Activated naive CD4-positive, alpha-beta T cell treated with Interleukin-2 at 50 U/mL for 16 hours (primary cell): ENCODE results near the gene RTRAF.

Source experiments
- DNase-seq: peaks from one replicate; pipeline ENCODE4 v3.0.0-alpha.2; 2020

RTRAF gene

DNA sequence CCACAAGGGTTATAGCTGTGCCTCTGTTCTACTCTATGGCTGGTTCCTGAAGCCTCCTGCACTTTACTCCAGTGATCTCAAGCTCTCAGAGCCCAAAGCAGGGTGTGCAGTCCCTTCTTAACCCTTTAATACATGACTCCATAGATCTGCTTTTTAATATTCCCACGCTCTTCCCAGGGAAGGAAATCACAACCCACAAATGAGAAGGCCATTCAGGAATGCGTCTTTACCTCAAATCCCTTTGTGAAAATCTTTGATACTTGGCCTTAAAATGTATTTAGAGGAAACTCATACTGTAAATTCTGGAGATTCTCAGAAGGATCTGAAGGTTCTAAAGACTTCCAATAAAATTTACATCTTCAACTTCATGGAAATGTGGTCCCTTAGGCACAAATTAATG is 62.5 kb downstream of the RTRAF start:
- DNase-seq: no peak

DNA sequence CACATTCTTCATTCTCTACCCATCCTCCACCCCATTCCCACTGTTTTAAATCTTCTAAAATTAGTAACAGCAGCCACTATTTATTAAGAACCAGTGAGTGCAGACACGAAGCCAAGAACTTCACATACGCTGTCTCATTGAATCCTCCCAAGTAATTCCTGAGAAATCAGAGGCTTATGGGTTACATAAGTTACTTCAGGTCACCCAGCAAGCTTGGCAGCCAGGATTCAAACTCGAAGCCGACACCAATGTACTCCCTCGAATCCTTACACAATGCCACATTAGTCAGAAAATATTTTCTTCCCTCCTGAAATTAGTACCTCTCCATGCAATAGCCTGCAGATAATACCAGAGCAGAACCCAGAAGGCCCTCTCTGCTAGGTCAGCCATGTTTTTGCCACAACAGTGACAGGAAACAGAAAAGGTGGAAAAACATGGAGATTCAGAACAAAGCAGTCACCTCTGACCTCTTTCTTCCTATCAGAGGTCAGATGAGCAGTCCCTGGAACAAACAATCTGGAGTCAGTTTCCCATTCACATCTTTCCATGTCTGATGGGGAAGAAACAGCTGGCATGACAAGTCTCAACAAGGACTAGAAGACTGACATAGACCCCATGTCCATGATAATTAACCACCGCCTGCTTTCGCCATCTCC is 63.1 kb downstream of the RTRAF start:
- no peak for DNase-seq

DNA sequence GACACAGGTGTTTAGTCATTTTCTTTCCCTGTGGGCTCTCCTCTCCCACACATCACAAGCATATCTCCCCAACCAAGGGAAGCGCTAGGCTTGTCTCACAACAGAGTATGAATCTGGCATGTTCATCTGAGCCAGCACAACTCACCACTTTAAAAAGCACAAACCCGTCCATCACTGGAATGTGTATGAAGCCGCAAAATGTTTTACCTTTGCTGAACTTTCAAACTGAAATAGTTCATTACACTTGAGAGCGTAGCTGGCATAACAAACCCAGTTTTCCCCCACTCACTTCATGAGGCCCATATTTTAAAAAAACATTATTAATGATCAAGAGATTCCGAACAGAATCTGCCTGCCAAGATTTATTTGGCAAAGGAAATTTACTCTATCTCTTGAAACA is 63.7 kb downstream of the RTRAF start:
- DNase-seq: no peak

DNA sequence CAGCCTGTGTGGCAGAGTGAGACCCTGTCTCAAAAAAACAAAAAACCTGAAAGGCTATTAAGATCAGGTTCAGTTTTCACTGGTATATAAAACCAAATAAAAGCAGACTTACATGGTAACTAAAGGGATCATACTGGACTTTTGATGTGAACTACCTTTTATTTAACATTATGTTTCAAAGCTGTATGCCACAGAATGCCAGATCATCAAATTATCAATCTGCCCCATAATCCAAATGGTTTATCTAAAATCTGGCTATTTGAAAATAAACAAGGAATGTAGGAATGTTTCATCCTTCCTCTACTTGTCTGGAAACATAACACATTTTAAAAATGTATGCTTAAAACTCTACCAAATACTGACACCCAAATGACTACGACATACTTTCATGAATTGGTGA is 65.3 kb downstream of the RTRAF start:
- DNase-seq: no peak

DNA sequence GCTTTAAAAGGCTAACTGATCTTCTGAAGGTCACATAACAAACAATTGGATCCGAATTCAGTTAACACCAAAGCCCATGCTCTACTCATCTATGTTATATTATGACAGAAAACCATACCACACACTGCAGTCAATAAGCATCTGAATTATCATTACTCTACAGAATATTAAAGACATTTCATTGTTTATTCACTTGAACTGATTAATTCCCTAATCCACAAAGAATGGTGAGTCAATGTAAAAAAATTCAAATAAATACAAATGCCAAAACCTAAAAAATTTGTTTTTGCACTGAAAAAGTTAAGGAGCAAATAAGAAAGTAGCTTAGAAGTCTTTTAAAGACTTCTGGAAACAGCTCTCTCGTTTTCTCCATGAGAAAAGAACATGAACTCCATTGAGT is 65.8 kb downstream of the RTRAF start:
- no peak for DNase-seq

DNA sequence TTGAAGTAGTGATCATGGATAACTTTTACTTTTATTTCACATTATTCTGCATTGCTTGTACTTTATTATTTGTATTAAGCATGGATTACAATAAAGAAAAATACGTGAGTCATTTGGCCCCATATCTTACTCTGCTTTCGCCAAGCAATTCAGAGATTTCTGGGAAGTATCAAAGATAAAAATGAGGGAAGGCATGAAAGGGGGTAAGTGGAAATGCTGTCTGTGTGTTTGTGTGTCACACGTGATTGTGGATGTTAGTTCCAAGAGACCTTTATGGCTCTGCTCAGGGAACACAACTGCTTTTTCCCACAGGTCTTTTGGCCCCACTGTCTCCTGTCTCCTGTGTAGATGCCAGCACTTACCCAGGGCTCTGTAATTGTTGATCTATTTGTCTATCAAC is 69.0 kb downstream of the RTRAF start:
- no peak for DNase-seq

DNA sequence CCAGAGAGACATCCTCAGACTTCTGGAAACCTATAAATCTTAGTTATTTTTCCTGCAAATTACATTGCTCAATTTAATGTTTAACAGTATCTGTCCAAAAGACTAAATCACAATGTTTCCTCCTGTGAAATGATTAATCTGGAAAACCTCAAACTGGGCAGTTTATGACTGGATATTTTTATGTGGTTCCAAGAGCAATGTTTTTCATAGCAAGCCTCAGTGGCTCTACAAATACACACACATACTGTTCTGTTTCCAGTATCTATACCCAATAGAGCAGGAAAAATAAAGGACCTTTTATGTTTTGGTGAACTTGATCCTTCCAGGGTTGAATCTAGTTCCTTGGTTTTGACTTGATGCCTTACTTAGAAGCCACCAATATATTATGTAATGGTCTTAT is 70.3 kb downstream of the RTRAF start:
- DNase-seq: no peak

DNA sequence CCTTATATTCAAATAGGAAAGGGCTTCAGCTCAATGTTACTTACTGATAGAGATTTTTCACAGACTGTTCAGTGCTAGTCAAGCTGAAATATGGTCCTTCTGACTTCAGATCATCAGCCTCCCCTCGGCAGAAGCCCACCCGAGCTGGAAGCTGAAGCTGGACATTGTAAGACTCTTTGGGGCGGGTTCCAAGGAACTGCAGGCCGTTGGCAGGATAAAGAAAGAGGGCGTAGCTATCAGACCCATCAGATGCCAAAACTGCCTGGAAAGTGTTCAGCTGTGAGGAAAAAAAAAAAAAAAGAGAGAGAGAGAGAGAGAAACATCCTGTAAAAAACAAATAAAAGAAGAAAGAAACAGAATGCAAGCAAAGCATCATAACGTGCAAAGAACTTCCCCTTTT is 70.7 kb downstream of the RTRAF start:
- DNase-seq: no peak
